Measurements from ENCODE around the gene ZSWIM4. TPM values are rescaled to one million over a fixed set of nuclear protein-coding genes. Genes with fewer than 3 reads are reported as not detected.
A peak's percentile ranks its signal among the peaks of the same experiment; 100 is the strongest.
"Not testable (repeated sequence)": the region's sequence is repeated elsewhere in the genome, so short reads cannot be mapped to it uniquely, and the experiment has no call there.

The ZSWIM4 gene
- polyA plus RNA-seq, 1 donor from 2014 or later = 1.2 TPM

GRCh38 chr19:13765395-13766094 lies 29.7 kb upstream of the ZSWIM4 start:
- Mint-ChIP-seq H3K27me3 (no peaks in the 10 kb centered on the region), H3K4me1 (peaks cover 6 to 11% (median 10%) of the 10 kb centered on the region in 3 donors), H3K36me3 (peaks cover 3% of the 10 kb centered on the region), H3K27ac (peak overlapping the region; percentile 58 to 64 (median 60)), H3K9me3 (no peaks in the 10 kb centered on the region), H3K4me3 (peak overlapping the region; percentile 83 to 96 (median 89))

GRCh38 chr19:13766095-13766481 lies 29.2 kb upstream of the ZSWIM4 start:
- peaks cover 6 to 11% (median 10%) of the 10 kb centered on the region in 3 donors for H3K4me1 Mint-ChIP-seq
- H3K27me3 Mint-ChIP-seq = no peaks in the 10 kb centered on the region
- H3K9me3 Mint-ChIP-seq = no peaks in the 10 kb centered on the region
- H3K4me3 Mint-ChIP-seq = peak overlapping the region in 3 of 4 donors; percentile 88 to 96 (median 90)
- peaks cover 3% of the 10 kb centered on the region for H3K36me3 Mint-ChIP-seq
- H3K27ac Mint-ChIP-seq = peak overlapping the region; percentile 3 to 75 (median 60)

- H3K4me3 Mint-ChIP-seq = no peak overlapping the region
- H3K27me3 Mint-ChIP-seq = no peaks in the 10 kb centered on the region
- H3K4me1 Mint-ChIP-seq = peaks cover 6 to 10% (median 8%) of the 10 kb centered on the region in 3 donors
- no peaks in the 10 kb centered on the region for H3K9me3 Mint-ChIP-seq
- H3K27ac Mint-ChIP-seq = no peak overlapping the region
- no peaks in the 10 kb centered on the region for H3K36me3 Mint-ChIP-seq
These were observed 26.7 kb upstream of the ZSWIM4 start for GRCh38 chr19:13768510-13768909.

GRCh38 chr19:13770013-13770635 lies 25.1 kb upstream of the ZSWIM4 start:
- H3K27me3 Mint-ChIP-seq = no peaks in the 10 kb centered on the region
- no peaks in the 10 kb centered on the region for H3K36me3 Mint-ChIP-seq
- H3K4me1 Mint-ChIP-seq = peaks cover 12 to 14% (median 13%) of the 10 kb centered on the region in 3 donors
- no peak overlapping the region for H3K27ac Mint-ChIP-seq
- H3K4me3 Mint-ChIP-seq = no peak overlapping the region
- no peaks in the 10 kb centered on the region for H3K9me3 Mint-ChIP-seq

GRCh38 chr19:13774217-13775191 lies 20.7 kb upstream of the ZSWIM4 start, which contains the start of gene C19orf53:
Gene C19orf53 (plus strand): TSS chr19:13774456. CDS start chr19:13774478, 22 bp downstream.
- peak within 1 kb of the TSS; percentile 95 to 100 (median 100) for H3K4me3 Mint-ChIP-seq
- peak within 1 kb of the TSS; percentile 87 to 98 (median 98) for H3K27ac Mint-ChIP-seq
- peaks cover 16 to 18% (median 18%) of the 10 kb centered on the region in 3 donors for H3K4me1 Mint-ChIP-seq
- no peaks in the 10 kb centered on the region for H3K27me3 Mint-ChIP-seq
- no peaks in the 10 kb centered on the region for H3K9me3 Mint-ChIP-seq
- peaks cover 4% of the 10 kb centered on the region for H3K36me3 Mint-ChIP-seq

- Mint-ChIP-seq H3K4me3 (peak overlapping the region in 1 of 4 donors; percentile 67), H3K27me3 (no peaks in the 10 kb centered on the region), H3K27ac (no peak overlapping the region), H3K9me3 (no peaks in the 10 kb centered on the region), H3K4me1 (peaks cover 23 to 27% (median 24%) of the 10 kb centered on the region in 3 donors), H3K36me3 (peaks cover 4% of the 10 kb centered on the region)
These were observed 16.8 kb upstream of the ZSWIM4 start for GRCh38 chr19:13778398-13778797.

- Mint-ChIP-seq H3K27me3 (peaks cover 2% of the 10 kb centered on the region), H3K4me1 (peaks cover 28 to 32% (median 28%) of the 10 kb centered on the region in 3 donors), H3K9me3 (no peaks in the 10 kb centered on the region), H3K4me3 (peak overlapping the region in 2 of 4 donors; percentile 33 to 45), H3K36me3 (peaks cover 4% of the 10 kb centered on the region), H3K27ac (peak overlapping the region in 1 of 3 donors; percentile 31)
These were observed 16.4 kb upstream of the ZSWIM4 start for GRCh38 chr19:13778847-13779246.

- H3K4me3 Mint-ChIP-seq, H3K27me3 Mint-ChIP-seq, H3K27ac Mint-ChIP-seq, H3K36me3 Mint-ChIP-seq, H3K9me3 Mint-ChIP-seq: not testable (repeated sequence)
- peaks cover 27 to 30% (median 27%) of the 10 kb centered on the region in 3 donors for H3K4me1 Mint-ChIP-seq
These were observed 15.4 kb upstream of the ZSWIM4 start for GRCh38 chr19:13779794-13780193.

- Mint-ChIP-seq H3K27ac (no peak overlapping the region), H3K4me3 (no peak overlapping the region), H3K36me3 (peaks cover 2% of the 10 kb centered on the region), H3K9me3 (no peaks in the 10 kb centered on the region), H3K4me1 (peaks cover 20 to 24% (median 21%) of the 10 kb centered on the region in 3 donors), H3K27me3 (peaks cover 4% of the 10 kb centered on the region)
These were observed 13.7 kb upstream of the ZSWIM4 start for GRCh38 chr19:13781547-13781946.

GRCh38 chr19:13782537-13782936 lies 12.7 kb upstream of the ZSWIM4 start:
- Mint-ChIP-seq H3K4me3 (no peak overlapping the region), H3K36me3 (peaks cover 2% of the 10 kb centered on the region), H3K9me3 (no peaks in the 10 kb centered on the region), H3K27ac (peak overlapping the region; percentile 63 to 86 (median 69)), H3K27me3 (peaks cover 4% of the 10 kb centered on the region), H3K4me1 (peaks cover 19 to 24% (median 23%) of the 10 kb centered on the region in 3 donors)

GRCh38 chr19:13783565-13784500 lies 11.4 kb upstream of the ZSWIM4 start:
- H3K27ac Mint-ChIP-seq = peak overlapping the region; percentile 69 to 86 (median 83)
- H3K4me3 Mint-ChIP-seq = peak overlapping the region in 3 of 4 donors; percentile 20 to 70 (median 65)
- peaks cover 2% of the 10 kb centered on the region for H3K36me3 Mint-ChIP-seq
- peaks cover 4% of the 10 kb centered on the region for H3K27me3 Mint-ChIP-seq
- no peaks in the 10 kb centered on the region for H3K9me3 Mint-ChIP-seq
- peaks cover 24 to 29% (median 28%) of the 10 kb centered on the region in 3 donors for H3K4me1 Mint-ChIP-seq

- H3K4me3 Mint-ChIP-seq = peak overlapping the region; percentile 42 to 80 (median 60)
- peaks cover 4% of the 10 kb centered on the region for H3K27me3 Mint-ChIP-seq
- no peaks in the 10 kb centered on the region for H3K9me3 Mint-ChIP-seq
- no peaks in the 10 kb centered on the region for H3K36me3 Mint-ChIP-seq
- H3K4me1 Mint-ChIP-seq = peaks cover 27 to 33% (median 32%) of the 10 kb centered on the region in 3 donors
- H3K27ac Mint-ChIP-seq = peak overlapping the region in 2 of 3 donors; percentile 14 to 86
These were observed 10.4 kb upstream of the ZSWIM4 start for GRCh38 chr19:13784731-13785452.

GRCh38 chr19:13788991-13789390 lies 6.3 kb upstream of the ZSWIM4 start:
- Mint-ChIP-seq H3K4me1 (peaks cover 24 to 28% (median 24%) of the 10 kb centered on the region in 3 donors), H3K4me3 (peak overlapping the region; percentile 60 to 90 (median 80)), H3K9me3 (no peaks in the 10 kb centered on the region), H3K27me3 (peaks cover 2% of the 10 kb centered on the region), H3K36me3 (no peaks in the 10 kb centered on the region), H3K27ac (peak overlapping the region; percentile 77 to 89 (median 81))
